Endothelial cell of umbilical vein (primary cell): Measurements from ENCODE around the gene GPD1L. TPM values are rescaled to one million over a fixed set of nuclear protein-coding genes. Genes with fewer than 3 reads are reported as not detected.

Experiments used
- BruUV-seq: library from RNA; stranded (reverse); fragments of 400-500 nt; replicated peaks from 2 replicates; lab custom pipeline; 2021; lab: Mats Ljungman, UMichigan
- CTCF ChIA-PET: fragments of 300-600, 350-600 bp; sonication (Branson Sonifier 250); formaldehyde crosslinking; loops from one replicate; lab custom pipeline; 2021; ENCODE audit warnings: antibody characterized with exemption, inconsistent platforms; lab: Charles Lee
- POLR2A ChIA-PET: fragments of 300-600, 350-600 bp; sonication (Branson Sonifier 250); formaldehyde crosslinking; loops from one replicate; lab custom pipeline; 2021; ENCODE audit warnings: antibody characterized with exemption, inconsistent platforms; lab: Charles Lee
- DNase-seq: peaks from one replicate; pipeline ENCODE4 v3.0.0-alpha.2; 2011; ENCODE audit warnings: low read depth, low spot score
- FAIRE-seq: peaks from 2 replicates; lab custom pipeline; 2011; peaks lifted over from hg19 to GRCh38; lab: Jason Lieb, UNC
- H2AFZ ChIP-seq: 2 replicates; pipeline ENCODE4 v1.6.0; 2012; ENCODE audit warnings: low read depth, low read length, control low read depth, inconsistent platforms
- H3K27ac ChIP-seq: 2 replicates; pipeline ENCODE4 v1.5.1; 2011; ENCODE audit warnings: low read depth, mild to moderate bottlenecking, control low read depth, low read length, moderate library complexity; ENCODE audit not compliant: insufficient read depth
- H3K27me3 ChIP-seq, 2 experiments: 2 replicates each; pipeline versions ENCODE4 v1.6.0 to v1.6.1; 2011; ENCODE audit warnings: low read length in 2 of 2, mixed read lengths in 1 of 2; ENCODE audit not compliant: control insufficient read depth in 2 of 2, insufficient read depth in 2 of 2
- H3K36me3 ChIP-seq, 2 experiments: 2 replicates in 1 of 2; 3 replicates in 1 of 2; pipeline ENCODE4 v1.5.1; 2011; ENCODE audit warnings: low read length in 2 of 2, mild to moderate bottlenecking in 1 of 2, moderate library complexity in 1 of 2; ENCODE audit not compliant: control insufficient read depth in 2 of 2, insufficient read depth in 2 of 2; ENCODE audit errors: extremely low read depth in 1 of 2
- H3K4me1 ChIP-seq: 3 replicates; pipeline ENCODE4 v1.5.1; 2011; ENCODE audit warnings: mild to moderate bottlenecking, low read length; ENCODE audit not compliant: control insufficient read depth, insufficient read depth; ENCODE audit errors: extremely low read depth
- H3K4me2 ChIP-seq: 2 replicates; pipeline ENCODE4 v1.6.1; 2011; ENCODE audit warnings: low read length, control low read depth, mixed read lengths; ENCODE audit not compliant: insufficient read depth
- H3K4me3 ChIP-seq, 3 experiments: fragments of 200-600 bp in 1 of 3; sonication (generic), shearing (Covaris generic) in 1 of 3; replicated peaks in 1 of 3; 2 replicates each; pipeline ENCODE4 v1.5.1; 2011 to 2016; ENCODE audit warnings: control low read depth in 3 of 3, low read length in 3 of 3, mild to moderate bottlenecking in 2 of 3, inconsistent platforms in 1 of 3, low read depth in 1 of 3, moderate library complexity in 1 of 3; ENCODE audit not compliant: insufficient read depth in 1 of 3
- H3K79me2 ChIP-seq: 2 replicates; pipeline ENCODE4 v1.6.0; 2012; ENCODE audit warnings: low read length, inconsistent platforms; ENCODE audit not compliant: control insufficient read depth, insufficient read depth
- H3K9ac ChIP-seq: replicated peaks from 2 replicates; pipeline ENCODE3; 2011; ENCODE audit warnings: low read length, control low read depth; ENCODE audit not compliant: insufficient read depth; ENCODE audit errors: extremely low read depth
- H3K9me1 ChIP-seq: replicated peaks from 3 replicates; pipeline ENCODE4 v1.6.0; 2011; ENCODE audit warnings: mild to moderate bottlenecking, low read length; ENCODE audit not compliant: control insufficient read depth, insufficient read depth; ENCODE audit errors: extremely low read depth
- H3K9me3 ChIP-seq: replicated peaks from 2 replicates; pipeline ENCODE4 v1.5.1; 2012; ENCODE audit warnings: low read length, inconsistent platforms; ENCODE audit not compliant: control insufficient read depth, insufficient read depth
- H4K20me1 ChIP-seq: replicated peaks from 2 replicates; pipeline ENCODE3; 2011; ENCODE audit warnings: mild to moderate bottlenecking, low read length; ENCODE audit not compliant: control insufficient read depth, insufficient read depth; ENCODE audit errors: extremely low read depth
- CTCF ChIP-seq, 2 donors: IDR thresholded peaks; 1 replicate in 1 of 2; 2 replicates in 1 of 2; pipeline ENCODE4 v1.5.1; 2011; ENCODE audit warnings: low read length in 2 of 2, mild to moderate bottlenecking in 2 of 2, moderate library complexity in 2 of 2, control low read depth in 1 of 2, inconsistent platforms in 1 of 2, low read depth in 1 of 2; ENCODE audit not compliant: insufficient read depth in 1 of 2; ENCODE audit errors: extremely low read depth in 1 of 2
- EZH2 ChIP-seq: IDR thresholded peaks from 2 replicates; pipeline ENCODE4 v1.6.1; 2012; ENCODE audit warnings: borderline replicate concordance, low read depth, mild to moderate bottlenecking, moderate library complexity, low read length, inconsistent platforms; ENCODE audit not compliant: severe bottlenecking
- FOS ChIP-seq: IDR thresholded peaks from 2 replicates; pipeline ENCODE4 v1.6.1; 2011; ENCODE audit warnings: mild to moderate bottlenecking, low read length, moderate library complexity, borderline replicate concordance; ENCODE audit not compliant: insufficient read depth
- GATA2 ChIP-seq: IDR thresholded peaks from 2 replicates; pipeline ENCODE4 v1.7.0; 2011; ENCODE audit warnings: low read depth, mild to moderate bottlenecking, moderate library complexity, mixed read lengths, low read length; ENCODE audit not compliant: insufficient read length, insufficient read depth
- JUN ChIP-seq: IDR thresholded peaks from 2 replicates; pipeline ENCODE4 v1.6.1; 2011; ENCODE audit warnings: borderline replicate concordance, low read depth; ENCODE audit not compliant: insufficient read length, insufficient read depth
- MAX ChIP-seq: IDR thresholded peaks from 2 replicates; pipeline ENCODE4 v1.6.1; 2011; ENCODE audit not compliant: insufficient read depth, insufficient read length
- MYC ChIP-seq: IDR thresholded peaks from one replicate; pipeline ENCODE4 v1.6.1; 2011; ENCODE audit warnings: mild to moderate bottlenecking, low read depth, low read length
- POLR2A ChIP-seq: IDR thresholded peaks from 2 replicates; pipeline ENCODE4 v1.6.1; 2012; ENCODE audit warnings: low read depth, mild to moderate bottlenecking, control low read depth, low read length
- POLR2AphosphoS5 ChIP-seq: IDR thresholded peaks from 2 replicates; pipeline ENCODE4 v1.6.1; 2012; ENCODE audit warnings: low read depth, mild to moderate bottlenecking, control low read depth, low read length, moderate library complexity; ENCODE audit not compliant: insufficient read depth
- dilution Hi-C: fragments of 300-500 bp; cut with MboI; formaldehyde crosslinking; loops from one replicate; pipeline ENCODE4 v1.15.0; 2019; ENCODE audit warnings: low sequenced_read_pairs; ENCODE audit not compliant: extremely low pct_ligation_motif_present
- intact Hi-C: fragments of 100-400 bp; cut with micrococcal nuclease; formaldehyde crosslinking; loops from one replicate; pipeline ENCODE4 v1.10.0; 2022
- polyA plus RNA-seq, 4 experiments: library from polyadenylated mRNA; depleted of rRNA in 3 of 4; stranded (reverse) in 3 of 4; unstranded in 1 of 4; fragments of >200 nt; gene quantifications; 2 replicates each; pipeline versions ENCODE4 v1.2.1 to v1.2.3, GENCODE V29; 2011 to 2012; ENCODE audit warnings: missing spikeins in 1 of 4
- total RNA-seq: library from RNA; stranded (reverse); gene quantifications from 2 replicates; pipeline ENCODE4 v1.2.3, GENCODE V29; 2021

GPD1L gene
- total and polyA plus RNA-seq, 2 donors (not counting 3 experiments of a cell fraction or from before 2014, with no cell fraction given): 5.1 to 12.9 TPM

- H3K27me3 ChIP-seq: no peaks in the 10 kb centered on the region
- ChIA-PET CTCF (interaction anchor here (2.1 kb wide), 2 partner anchors 13 to 139 kb away, joined by 5 read pairs; no protein-coding TSS in a partner anchor), POLR2A (no interaction called here)
- DNase-seq (no peak), FAIRE-seq (no peak)
- H3K4me3 ChIP-seq: no peak overlapping the region
- H4K20me1 ChIP-seq: no peaks in the 10 kb centered on the region
- BruUV-seq: no TSS peak
- TF ChIP-seq MYC (no peak), JUN (no peak), POLR2A (no peak), MAX (no peak), EZH2 (no peak), POLR2AphosphoS5 (no peak), GATA2 (no peak), FOS (no peak), CTCF (IDR thresholded peaks at IDR 0.05; ENCODE audit: extremely low read depth in 1 of 2, insufficient read depth in 1 of 2, low read depth in 1 of 2, low read length in 2 of 2) (no peak)
- H3K9ac ChIP-seq: no peak overlapping the region
- H3K27ac ChIP-seq: no peak overlapping the region
- H3K9me1 ChIP-seq: no peaks in the 10 kb centered on the region
- intact Hi-C loops (no loop called here), dilution Hi-C loops (no loop called here)
- no peak overlapping the region for H3K4me2 ChIP-seq
- no peaks in the 10 kb centered on the region for H3K9me3 ChIP-seq
- no peaks in the 10 kb centered on the region for H3K4me1 ChIP-seq
- H3K79me2 ChIP-seq: no peaks in the 10 kb centered on the region
- H2AFZ ChIP-seq: no peak overlapping the region
- no peaks in the 10 kb centered on the region for H3K36me3 ChIP-seq
These were observed 51.3 kb downstream of the GPD1L start for GRCh38 chr3:32157600-32158264.
